22Rv1 (cell line): ENCODE data around the gene CEL.

Experiments used
- ZFX ChIP-seq: fragments of 450-650 bp; IDR thresholded peaks from 2 replicates; pipeline ENCODE4 v1.6.1; 2017; ENCODE audit warnings: antibody characterized with exemption, borderline replicate concordance
- TF ChIP-seq, protein P1 (sequence below): fragments of 450-650 bp; IDR thresholded peaks from 2 replicates; pipeline ENCODE4 v1.5.1; 2017; ENCODE audit warnings: mild to moderate bottlenecking

DNA sequence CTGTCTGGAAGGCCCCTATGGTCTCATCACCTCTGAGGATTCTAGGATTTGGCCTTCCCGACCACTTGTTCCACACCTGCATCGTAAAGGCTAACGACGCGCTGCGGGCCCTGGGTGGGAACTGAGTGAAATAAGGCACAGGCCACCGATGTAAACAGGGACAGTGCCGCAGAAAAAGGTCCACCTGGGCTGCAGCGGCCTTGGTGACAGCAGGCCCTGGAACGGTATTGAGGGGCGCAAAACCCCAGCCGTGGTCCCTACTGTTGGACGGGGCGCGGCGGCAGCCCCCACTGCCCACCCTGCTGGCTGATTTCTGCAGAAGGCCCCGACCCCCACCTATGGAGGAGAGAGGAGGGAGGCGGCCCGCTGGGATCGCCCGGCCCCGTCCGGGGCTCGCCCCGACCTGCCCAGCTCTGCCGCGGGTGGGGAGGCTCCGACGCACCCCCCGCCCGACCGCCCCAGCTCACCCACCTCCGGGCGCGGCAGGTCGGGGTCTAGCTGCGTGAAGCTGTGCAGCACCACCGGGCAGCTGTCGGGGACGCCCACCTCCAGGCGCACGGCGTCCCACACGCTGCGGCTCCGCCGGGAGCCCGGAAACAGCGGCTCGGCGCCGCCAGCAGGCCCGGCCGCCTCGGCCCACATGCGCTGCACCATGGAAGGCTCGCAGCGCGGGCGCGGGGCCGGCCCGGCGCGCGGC lies 58.9 kb downstream of the CEL start:
- TF ChIP-seq, protein P1, sequence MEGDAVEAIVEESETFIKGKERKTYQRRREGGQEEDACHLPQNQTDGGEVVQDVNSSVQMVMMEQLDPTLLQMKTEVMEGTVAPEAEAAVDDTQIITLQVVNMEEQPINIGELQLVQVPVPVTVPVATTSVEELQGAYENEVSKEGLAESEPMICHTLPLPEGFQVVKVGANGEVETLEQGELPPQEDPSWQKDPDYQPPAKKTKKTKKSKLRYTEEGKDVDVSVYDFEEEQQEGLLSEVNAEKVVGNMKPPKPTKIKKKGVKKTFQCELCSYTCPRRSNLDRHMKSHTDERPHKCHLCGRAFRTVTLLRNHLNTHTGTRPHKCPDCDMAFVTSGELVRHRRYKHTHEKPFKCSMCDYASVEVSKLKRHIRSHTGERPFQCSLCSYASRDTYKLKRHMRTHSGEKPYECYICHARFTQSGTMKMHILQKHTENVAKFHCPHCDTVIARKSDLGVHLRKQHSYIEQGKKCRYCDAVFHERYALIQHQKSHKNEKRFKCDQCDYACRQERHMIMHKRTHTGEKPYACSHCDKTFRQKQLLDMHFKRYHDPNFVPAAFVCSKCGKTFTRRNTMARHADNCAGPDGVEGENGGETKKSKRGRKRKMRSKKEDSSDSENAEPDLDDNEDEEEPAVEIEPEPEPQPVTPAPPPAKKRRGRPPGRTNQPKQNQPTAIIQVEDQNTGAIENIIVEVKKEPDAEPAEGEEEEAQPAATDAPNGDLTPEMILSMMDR = no peak
- TF ChIP-seq ZFX = no peak
